GM20431 (cell line): ENCODE data around the gene PRKAA1.
"Not testable (repeated sequence)": the region's sequence is repeated elsewhere in the genome, so short reads cannot be mapped to it uniquely, and the experiment has no call there.

Experiments used
- in situ Hi-C: fragments of 300-500 bp; cut with MseI, MboI; formaldehyde crosslinking; loops from one replicate; pipeline ENCODE4 v1.15.0; 2020; ENCODE audit warnings: low sequenced_read_pairs; ENCODE audit not compliant: unreplicated experiment

PRKAA1 gene

DNA sequence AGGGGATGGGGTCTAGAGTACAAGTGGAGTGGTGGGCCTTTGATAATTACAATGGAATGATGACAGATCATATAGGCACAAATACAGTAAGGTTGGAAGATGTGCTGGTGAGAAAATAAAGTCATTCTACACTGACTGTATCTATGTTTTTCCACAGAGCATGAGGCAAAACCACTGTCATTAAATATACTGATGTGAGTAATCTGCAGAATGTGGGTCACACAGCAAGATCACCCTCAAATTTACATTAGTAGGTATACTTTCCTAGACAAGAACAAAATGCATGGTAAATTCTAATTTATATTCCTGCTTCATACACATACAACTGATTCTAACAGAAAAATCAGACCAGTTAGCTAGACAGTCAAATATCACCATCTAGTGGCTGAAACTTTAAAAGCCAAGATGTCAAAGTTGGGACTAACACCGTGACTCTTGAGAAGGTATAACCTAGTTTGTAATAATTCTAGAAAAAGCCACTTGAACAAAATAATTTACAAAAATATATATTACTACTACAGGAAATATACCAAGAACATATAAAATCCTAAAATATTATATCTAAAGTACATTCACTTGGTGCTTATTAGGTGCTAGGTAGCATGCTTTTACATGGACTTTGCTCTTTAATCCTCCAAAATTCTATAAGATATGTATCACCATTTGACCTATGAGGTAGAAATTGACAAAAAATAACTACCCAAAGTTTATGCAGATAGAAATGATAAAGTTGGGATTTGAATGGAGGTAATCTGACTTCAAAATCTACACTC, 61.9 kb downstream of the PRKAA1 start:
- in situ Hi-C loops = no loop called here

DNA sequence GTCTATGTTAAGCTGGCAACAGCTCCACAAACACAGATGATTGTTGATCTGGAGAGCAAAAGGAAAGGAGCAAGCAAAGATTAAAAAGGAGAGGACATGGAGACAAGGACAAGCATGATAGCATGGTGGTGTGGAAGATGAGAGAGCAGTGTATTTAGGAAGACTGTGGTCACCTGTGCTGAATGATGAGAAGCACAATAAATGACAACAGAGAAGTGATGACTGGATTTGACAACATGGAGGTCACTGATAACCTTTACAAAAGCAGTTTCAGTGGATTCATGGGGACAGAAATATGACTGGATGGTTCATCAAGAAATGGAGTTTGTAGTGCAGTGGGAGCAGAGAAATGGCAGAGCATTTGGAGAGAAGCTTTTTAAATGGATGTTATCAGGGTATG, 62.6 kb downstream of the PRKAA1 start:
- in situ Hi-C loops = no loop called here

- in situ Hi-C loops = no loop called here
Measured at GRCh38 chr5:40734986-40735385, 63.2 kb downstream of the PRKAA1 start.

GRCh38 chr5:40733879-40734563, 64.2 kb downstream of the PRKAA1 start:
- in situ Hi-C loops = no loop called here

DNA sequence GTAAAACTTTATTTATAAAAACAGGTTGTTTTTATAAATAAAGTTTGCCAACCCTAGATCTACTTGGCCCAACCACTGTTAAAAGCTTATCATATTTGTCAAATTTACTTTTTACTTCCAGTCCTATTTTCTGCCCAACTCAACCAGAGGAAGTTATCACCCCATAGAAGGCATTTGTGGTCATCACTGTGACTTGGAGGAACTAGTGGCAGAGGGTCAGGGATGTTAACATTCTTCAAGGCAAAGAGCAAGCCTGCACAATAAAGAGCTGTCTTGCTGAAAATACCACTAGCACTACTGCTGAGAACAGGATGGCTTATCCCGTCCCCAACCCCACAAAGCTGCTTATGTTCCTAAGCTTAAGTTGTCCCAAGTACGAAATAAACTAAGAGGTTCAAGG, 64.7 kb downstream of the PRKAA1 start:
- in situ Hi-C loops = no loop called here

- in situ Hi-C loops = not testable (repeated sequence)
Measured at GRCh38 chr5:40722497-40722911, 75.7 kb downstream of the PRKAA1 start.

- in situ Hi-C loops = no loop called here
Measured at GRCh38 chr5:40720069-40720468, 78.1 kb downstream of the PRKAA1 start.

DNA sequence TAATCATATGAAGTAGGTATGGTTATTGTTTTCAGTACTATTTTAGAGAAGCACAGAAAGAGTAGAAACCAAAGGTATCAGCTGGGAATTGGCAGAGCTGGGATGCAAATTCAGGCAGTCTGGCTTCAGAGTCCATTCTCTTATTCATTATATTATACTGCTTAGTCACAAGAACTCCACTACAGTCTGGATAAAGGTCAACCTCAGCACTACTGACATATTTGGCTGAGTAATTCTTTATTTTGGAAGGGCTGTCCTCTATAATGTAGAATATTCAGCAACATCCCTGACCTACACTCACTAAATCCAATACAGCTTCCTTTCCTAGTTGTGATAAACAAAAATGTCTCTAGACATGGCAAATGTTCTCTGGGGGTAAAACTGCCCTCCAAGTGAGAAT, 80.9 kb downstream of the PRKAA1 start:
- in situ Hi-C loops = no loop called here

DNA sequence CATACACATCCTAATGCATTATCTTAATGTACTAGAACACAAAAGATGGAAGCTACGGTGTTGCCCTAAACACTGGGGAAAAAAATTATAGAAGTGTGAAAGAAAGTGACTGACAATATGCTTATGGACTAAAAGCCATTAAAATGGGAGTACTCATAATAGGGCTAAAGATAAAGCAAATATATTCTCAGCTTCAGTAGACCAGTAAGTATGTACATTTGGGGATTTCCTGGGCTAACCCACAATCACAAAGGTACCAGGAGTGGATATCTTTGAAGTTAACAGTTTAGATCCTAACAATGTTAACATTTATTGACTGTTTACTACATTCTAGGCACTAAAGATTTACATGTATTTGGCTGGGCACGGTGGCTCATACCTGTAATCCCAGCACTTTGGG, 81.6 kb downstream of the PRKAA1 start:
- in situ Hi-C loops = no loop called here

GRCh38 chr5:40716000-40716399, 82.2 kb downstream of the PRKAA1 start:
- in situ Hi-C loops = no loop called here

DNA sequence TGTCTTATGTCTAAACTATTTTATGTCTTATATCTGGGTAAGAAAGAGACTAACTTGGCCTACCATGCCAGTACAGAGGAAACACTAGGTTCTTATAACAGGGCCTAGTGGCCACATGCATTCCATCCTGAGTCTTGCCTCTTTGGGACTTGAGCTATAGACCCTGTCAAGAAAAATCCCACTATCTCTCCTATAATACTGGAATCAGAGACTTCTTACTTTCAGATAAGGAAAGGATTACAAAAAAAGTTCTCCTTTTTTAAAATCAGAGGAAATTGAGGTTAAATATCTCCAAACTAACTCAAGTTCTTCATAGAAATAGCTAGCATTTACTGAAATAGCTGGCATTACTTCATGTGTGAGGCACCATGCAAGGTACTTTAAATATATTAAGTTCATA, 84.2 kb downstream of the PRKAA1 start:
- in situ Hi-C loops = no loop called here

- in situ Hi-C loops = not testable (repeated sequence)
Measured at GRCh38 chr5:40710575-40710974, 87.6 kb downstream of the PRKAA1 start.
